Activated CD4-positive, alpha-beta T cell treated with anti-CD3 and anti-CD28 coated beads, Interleukin-2, amount 10 ng/mL, durations not matched to agents 7 days and 5 days (primary cell): ENCODE data around the gene TAF1A. TPM values are rescaled to one million over a fixed set of nuclear protein-coding genes. Genes with fewer than 3 reads are reported as not detected.

Source experiments
- CTCF ChIA-PET: fragments of 350-600 bp; sonication (Branson Sonifier 250); formaldehyde crosslinking; loops from one replicate; lab custom pipeline; 2021; ENCODE audit warnings: antibody characterized with exemption; lab: Charles Lee
- POLR2A ChIA-PET: fragments of 350-600 bp; sonication (Branson Sonifier 250); formaldehyde crosslinking; loops from one replicate; lab custom pipeline; 2021; ENCODE audit warnings: antibody characterized with exemption; lab: Charles Lee
- DNase-seq: peaks from one replicate; pipeline ENCODE4 v3.0.0-alpha.2; 2020
- H3K27ac Mint-ChIP-seq: one replicate; pipeline ENCODE4 v1.8.0; 2021; ENCODE audit warnings: mild to moderate bottlenecking, moderate library complexity, mixed read lengths
- H3K27me3 Mint-ChIP-seq: one replicate; pipeline ENCODE4 v1.8.0; 2021; ENCODE audit warnings: mixed read lengths
- H3K36me3 Mint-ChIP-seq: one replicate; pipeline ENCODE4 v1.8.0; 2021; ENCODE audit warnings: low read depth, mixed read lengths
- H3K4me1 Mint-ChIP-seq: one replicate; pipeline ENCODE4 v1.8.0; 2021; ENCODE audit warnings: mixed read lengths
- H3K4me3 Mint-ChIP-seq: one replicate; pipeline ENCODE4 v1.8.0; 2021; ENCODE audit warnings: mild to moderate bottlenecking, moderate library complexity, mixed read lengths
- H3K9me3 Mint-ChIP-seq: one replicate; pipeline ENCODE4 v1.8.0; 2021; ENCODE audit warnings: mixed read lengths
- total RNA-seq, 2 experiments: library from RNA; stranded (reverse); gene quantifications; one replicate each; pipeline ENCODE4 v1.2.3, GENCODE V29; 2021

The TAF1A gene
- total RNA-seq, 2 experiments from 2014 or later = 10.0 to 10.6 TPM

- no peak for DNase-seq
- ChIA-PET CTCF (interaction anchor here (0.6 to 1.8 kb wide), 3 partner anchors 10 to 535 kb away, joined by 3 to 4 read pairs (median 3); no protein-coding TSS in a partner anchor), POLR2A (no interaction called here)
- H3K4me1 Mint-ChIP-seq = no peaks in the 10 kb centered on the region
- H3K9me3 Mint-ChIP-seq = no peaks in the 10 kb centered on the region
- H3K27me3 Mint-ChIP-seq = peaks cover 8% of the 10 kb centered on the region
- no peaks in the 10 kb centered on the region for H3K36me3 Mint-ChIP-seq
- H3K4me3 Mint-ChIP-seq = no peak overlapping the region
- H3K27ac Mint-ChIP-seq = no peak overlapping the region
Observed at GRCh38 chr1:222546548-222547259, 43.0 kb downstream of the TAF1A start.

- Mint-ChIP-seq H3K9me3 (no peaks in the 10 kb centered on the region), H3K27me3 (peaks cover 8% of the 10 kb centered on the region), H3K4me3 (no peak overlapping the region), H3K27ac (no peak overlapping the region), H3K36me3 (no peaks in the 10 kb centered on the region), H3K4me1 (no peaks in the 10 kb centered on the region)
- ChIA-PET CTCF (interaction anchor here (1.8 kb wide), 1 partner anchor 12 kb away, joined by 4 read pairs; no protein-coding TSS in a partner anchor), POLR2A (no interaction called here)
- no peak for DNase-seq
Observed at GRCh38 chr1:222546091-222546490, 43.6 kb downstream of the TAF1A start.

DNA sequence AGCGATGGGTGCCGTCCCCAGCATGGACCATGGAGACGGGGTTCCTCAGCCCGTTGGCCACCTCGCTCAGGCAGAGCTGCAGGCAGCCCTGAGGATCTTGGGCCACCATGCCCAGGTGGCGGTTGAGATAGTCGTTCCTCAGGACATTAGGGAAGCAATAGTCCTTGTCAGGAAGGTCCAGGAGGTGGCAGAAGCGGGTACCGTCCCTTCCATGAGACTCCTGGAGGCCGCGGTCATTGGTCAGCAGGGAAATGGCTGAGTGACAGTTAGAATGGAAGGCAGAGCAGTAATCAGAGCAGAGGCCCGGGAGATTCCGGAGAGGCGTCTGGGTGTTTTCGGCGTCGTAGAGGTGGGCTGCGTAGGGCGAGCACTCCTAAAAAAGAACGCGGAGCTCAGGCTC lies 45.9 kb downstream of the TAF1A start:
- no peak for DNase-seq
- H3K4me3 Mint-ChIP-seq = no peak overlapping the region
- peaks cover 8% of the 10 kb centered on the region for H3K27me3 Mint-ChIP-seq
- no peaks in the 10 kb centered on the region for H3K36me3 Mint-ChIP-seq
- no peak overlapping the region for H3K27ac Mint-ChIP-seq
- ChIA-PET POLR2A (no interaction called here), CTCF (no interaction called here)
- no peaks in the 10 kb centered on the region for H3K4me1 Mint-ChIP-seq
- no peaks in the 10 kb centered on the region for H3K9me3 Mint-ChIP-seq

- H3K27me3 Mint-ChIP-seq = peaks cover 3% of the 10 kb centered on the region
- H3K4me1 Mint-ChIP-seq = no peaks in the 10 kb centered on the region
- ChIA-PET POLR2A (no interaction called here), CTCF (interaction anchor here (1.4 kb wide), 1 partner anchor 12 kb away, joined by 5 read pairs; no protein-coding TSS in a partner anchor)
- no peak overlapping the region for H3K4me3 Mint-ChIP-seq
- no peak overlapping the region for H3K27ac Mint-ChIP-seq
- H3K36me3 Mint-ChIP-seq = no peaks in the 10 kb centered on the region
- DNase-seq = no peak
- no peaks in the 10 kb centered on the region for H3K9me3 Mint-ChIP-seq
Observed at GRCh38 chr1:222540598-222540995, 49.1 kb downstream of the TAF1A start.

DNA sequence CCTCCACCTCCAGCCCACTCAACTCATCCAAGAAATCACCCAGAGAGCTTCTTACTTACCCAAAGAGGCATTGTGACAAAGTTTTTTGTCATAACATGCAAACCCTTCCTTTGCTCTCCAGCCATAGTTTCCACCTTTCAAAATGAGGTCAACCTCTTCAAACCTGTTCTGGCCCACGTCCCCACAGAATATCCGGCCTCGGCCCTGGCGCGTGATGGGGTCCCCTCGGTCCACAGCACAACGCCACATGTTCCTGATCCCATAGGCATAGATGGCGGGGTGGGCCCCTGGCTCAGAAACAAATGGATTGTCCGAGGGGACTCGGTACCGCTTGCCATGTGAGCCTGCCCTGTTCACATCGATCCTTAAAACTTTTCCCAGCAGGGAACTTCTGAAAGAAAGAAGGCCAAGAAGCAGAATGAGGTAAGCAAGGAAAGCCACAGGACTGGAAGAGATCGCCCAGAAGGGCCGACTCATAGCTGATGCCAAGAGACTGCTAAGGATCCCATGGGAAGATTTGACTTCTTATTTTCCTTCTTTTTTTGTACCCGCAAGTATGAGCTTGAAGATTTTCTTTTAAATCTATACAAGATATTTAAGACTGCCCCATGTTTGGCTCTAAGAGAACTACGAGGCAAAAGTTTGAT lies 49.7 kb downstream of the TAF1A start:
- ChIA-PET POLR2A (no interaction called here), CTCF (interaction anchor here (1.4 kb wide), 1 partner anchor 12 kb away, joined by 5 read pairs; no protein-coding TSS in a partner anchor)
- DNase-seq = no peak
- H3K4me3 Mint-ChIP-seq = no peak overlapping the region
- H3K27me3 Mint-ChIP-seq = peaks cover 4% of the 10 kb centered on the region
- no peaks in the 10 kb centered on the region for H3K36me3 Mint-ChIP-seq
- no peaks in the 10 kb centered on the region for H3K4me1 Mint-ChIP-seq
- H3K9me3 Mint-ChIP-seq = no peaks in the 10 kb centered on the region
- no peak overlapping the region for H3K27ac Mint-ChIP-seq

GRCh38 chr1:222535455-222535854 lies 54.3 kb downstream of the TAF1A start:
- DNase-seq = no peak
- no peak overlapping the region for H3K27ac Mint-ChIP-seq
- CTCF ChIA-PET = no interaction called here
- H3K27me3 Mint-ChIP-seq = peaks cover 12% of the 10 kb centered on the region
- H3K36me3 Mint-ChIP-seq = no peaks in the 10 kb centered on the region
- POLR2A ChIA-PET = no interaction called here
- no peaks in the 10 kb centered on the region for H3K9me3 Mint-ChIP-seq
- H3K4me1 Mint-ChIP-seq = no peaks in the 10 kb centered on the region
- no peak overlapping the region for H3K4me3 Mint-ChIP-seq

GRCh38 chr1:222530852-222531251 lies 58.9 kb downstream of the TAF1A start:
- Mint-ChIP-seq H3K9me3 (no peaks in the 10 kb centered on the region), H3K27ac (no peak overlapping the region), H3K4me3 (no peak overlapping the region), H3K36me3 (no peaks in the 10 kb centered on the region), H3K4me1 (no peaks in the 10 kb centered on the region), H3K27me3 (peaks cover 15% of the 10 kb centered on the region)
- no peak for DNase-seq
- ChIA-PET CTCF (interaction anchor here (1.3 kb wide), 1 partner anchor 11 kb away, joined by 3 read pairs; no protein-coding TSS in a partner anchor), POLR2A (no interaction called here)

- CTCF ChIA-PET = no interaction called here
- Mint-ChIP-seq H3K36me3 (no peaks in the 10 kb centered on the region), H3K9me3 (no peaks in the 10 kb centered on the region), H3K27ac (no peak overlapping the region), H3K4me3 (no peak overlapping the region), H3K27me3 (peaks cover 11% of the 10 kb centered on the region), H3K4me1 (no peaks in the 10 kb centered on the region)
- POLR2A ChIA-PET = no interaction called here
- no peak for DNase-seq
Observed at GRCh38 chr1:222529916-222530315, 59.8 kb downstream of the TAF1A start.

DNA sequence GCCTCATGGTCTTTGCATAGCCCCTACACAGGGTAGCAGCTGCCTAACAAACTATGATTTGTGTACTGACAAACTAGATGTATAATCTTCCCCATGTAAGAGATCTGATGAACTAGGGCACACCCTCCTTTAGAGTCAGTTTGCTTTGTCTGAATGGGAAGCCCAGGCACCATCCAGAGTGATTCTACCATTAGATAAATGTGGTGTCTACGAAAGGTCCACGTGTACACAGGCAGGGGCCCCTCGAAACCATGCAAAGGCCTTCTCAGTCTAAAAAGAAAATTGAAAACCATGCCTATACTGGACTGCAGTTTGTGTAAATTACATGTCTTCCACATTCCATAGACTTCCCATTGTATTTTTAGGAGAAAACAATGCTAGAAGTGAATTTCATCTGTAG lies 60.6 kb downstream of the TAF1A start:
- Mint-ChIP-seq H3K4me3 (no peak overlapping the region), H3K27me3 (peaks cover 11% of the 10 kb centered on the region), H3K9me3 (no peaks in the 10 kb centered on the region), H3K27ac (no peak overlapping the region), H3K36me3 (no peaks in the 10 kb centered on the region), H3K4me1 (no peaks in the 10 kb centered on the region)
- ChIA-PET POLR2A (no interaction called here), CTCF (interaction anchor here (0.7 kb wide), 1 partner anchor 105 kb away, joined by 3 read pairs; no protein-coding TSS in a partner anchor)
- DNase-seq = no peak

- no peak for DNase-seq
- no peaks in the 10 kb centered on the region for H3K36me3 Mint-ChIP-seq
- H3K9me3 Mint-ChIP-seq = peaks cover 2% of the 10 kb centered on the region
- ChIA-PET CTCF (no interaction called here), POLR2A (no interaction called here)
- no peaks in the 10 kb centered on the region for H3K4me1 Mint-ChIP-seq
- H3K4me3 Mint-ChIP-seq = no peak overlapping the region
- peaks cover 5% of the 10 kb centered on the region for H3K27me3 Mint-ChIP-seq
- no peak overlapping the region for H3K27ac Mint-ChIP-seq
Observed at GRCh38 chr1:222525951-222526350, 63.8 kb downstream of the TAF1A start.

GRCh38 chr1:222523852-222524251 lies 65.9 kb downstream of the TAF1A start:
- ChIA-PET POLR2A (no interaction called here), CTCF (no interaction called here)
- no peak overlapping the region for H3K4me3 Mint-ChIP-seq
- H3K9me3 Mint-ChIP-seq = peaks cover 2% of the 10 kb centered on the region
- no peak overlapping the region for H3K27ac Mint-ChIP-seq
- H3K27me3 Mint-ChIP-seq = peaks cover 5% of the 10 kb centered on the region
- no peak for DNase-seq
- H3K4me1 Mint-ChIP-seq = no peaks in the 10 kb centered on the region
- no peaks in the 10 kb centered on the region for H3K36me3 Mint-ChIP-seq

DNA sequence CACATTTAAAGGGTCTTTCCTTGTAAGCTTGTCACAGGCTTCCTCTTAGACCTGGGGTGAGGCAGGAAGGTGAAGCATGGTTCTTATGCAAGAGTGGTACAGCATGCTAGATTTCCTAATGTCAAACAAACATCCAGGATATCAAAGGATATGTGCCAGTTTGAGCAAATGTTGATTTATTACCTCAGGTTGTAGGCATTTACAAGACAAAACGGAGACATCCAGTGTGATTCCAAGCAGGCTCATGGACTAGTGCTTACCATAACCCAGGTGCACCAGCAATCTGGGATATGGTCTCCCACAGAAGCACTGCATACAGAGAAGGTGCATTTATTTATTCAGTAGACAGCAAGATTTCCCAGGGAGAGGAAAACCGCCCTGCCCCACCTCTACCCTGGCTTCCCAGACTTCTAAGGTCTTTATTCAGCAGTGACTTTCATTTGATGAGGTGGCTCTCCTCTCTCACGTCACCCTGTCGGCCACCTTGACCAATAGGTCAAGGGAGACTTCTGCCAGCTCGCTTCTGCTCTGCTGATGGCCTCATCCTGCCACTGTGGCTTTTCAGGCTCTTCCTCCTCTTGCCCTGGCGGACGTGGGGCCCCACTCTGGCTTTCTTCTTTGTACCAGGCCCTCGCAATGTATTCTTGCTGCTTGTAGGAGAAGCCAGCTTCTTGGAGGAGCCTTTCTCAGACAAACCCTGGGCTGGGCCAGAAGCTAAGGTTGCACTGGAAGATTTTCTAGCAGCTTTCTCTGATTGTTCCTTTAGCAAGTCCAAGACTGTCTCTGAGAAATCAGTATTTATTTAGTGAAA lies 67.4 kb downstream of the TAF1A start:
- POLR2A ChIA-PET = no interaction called here
- peaks cover 3% of the 10 kb centered on the region for H3K27me3 Mint-ChIP-seq
- no peak overlapping the region for H3K4me3 Mint-ChIP-seq
- H3K4me1 Mint-ChIP-seq = no peaks in the 10 kb centered on the region
- no peaks in the 10 kb centered on the region for H3K36me3 Mint-ChIP-seq
- CTCF ChIA-PET = no interaction called here
- peaks cover 2% of the 10 kb centered on the region for H3K9me3 Mint-ChIP-seq
- H3K27ac Mint-ChIP-seq = no peak overlapping the region
- DNase-seq = no peak
